GM19238 (cell line): Measurements from ENCODE around the gene BIN1.

Experiments used
- DNase-seq: peaks from one replicate; pipeline ENCODE4 v3.0.0; 2011; ENCODE audit warnings: low spot score; ENCODE audit not compliant: insufficient read length

BIN1 gene

GRCh38 chr2:127060264-127060945 is 46.5 kb downstream of the BIN1 start:
- no peak for DNase-seq

- DNase-seq, result no peak
These were observed 47.4 kb downstream of the BIN1 start for GRCh38 chr2:127059559-127059958.

- DNase-seq, result no peak
These were observed 48.1 kb downstream of the BIN1 start for GRCh38 chr2:127058954-127059252.

GRCh38 chr2:127058246-127058953 is 48.6 kb downstream of the BIN1 start:
- no peak for DNase-seq

- no peak for DNase-seq
These were observed 49.3 kb downstream of the BIN1 start for GRCh38 chr2:127057371-127058245.

GRCh38 chr2:127056631-127057370 is 50.2 kb downstream of the BIN1 start:
- no peak for DNase-seq

- DNase-seq, result no peak
These were observed 50.9 kb downstream of the BIN1 start for GRCh38 chr2:127056086-127056485.

GRCh38 chr2:127055786-127056076 is 51.2 kb downstream of the BIN1 start:
- DNase-seq, result no peak

GRCh38 chr2:127054996-127055785 is 51.8 kb downstream of the BIN1 start:
- DNase-seq, result no peak

GRCh38 chr2:127054604-127054930 is 52.4 kb downstream of the BIN1 start:
- DNase-seq, result no peak

- DNase-seq, result no peak
These were observed 53.0 kb downstream of the BIN1 start for GRCh38 chr2:127053731-127054603.

GRCh38 chr2:127052771-127053691 is 53.9 kb downstream of the BIN1 start:
- no peak for DNase-seq

GRCh38 chr2:127052057-127052770 is 54.7 kb downstream of the BIN1 start:
- DNase-seq, result no peak

GRCh38 chr2:127051116-127052056 is 55.6 kb downstream of the BIN1 start:
- DNase-seq, result no peak

GRCh38 chr2:127050803-127051115 is 56.2 kb downstream of the BIN1 start:
- no peak for DNase-seq

GRCh38 chr2:127049927-127050802 is 56.8 kb downstream of the BIN1 start:
- DNase-seq, result peak; percentile 89
